GM12892 (cell line): Measurements from ENCODE around the gene RBBP5.

Experiments
- POLR2A ChIP-seq: IDR thresholded peaks from 2 replicates; pipeline ENCODE4 v1.6.1; 2011; ENCODE audit warnings: low read depth, low read length, control low read depth
- POLR2AphosphoS5 ChIP-seq: IDR thresholded peaks from 2 replicates; pipeline ENCODE4 v1.6.1; 2011; ENCODE audit warnings: low read depth, low read length, control low read depth
- TAF1 ChIP-seq: IDR thresholded peaks from 2 replicates; pipeline ENCODE4 v1.6.1; 2011; ENCODE audit warnings: low read depth, mild to moderate bottlenecking, control low read depth, low read length, borderline replicate concordance

DNA sequence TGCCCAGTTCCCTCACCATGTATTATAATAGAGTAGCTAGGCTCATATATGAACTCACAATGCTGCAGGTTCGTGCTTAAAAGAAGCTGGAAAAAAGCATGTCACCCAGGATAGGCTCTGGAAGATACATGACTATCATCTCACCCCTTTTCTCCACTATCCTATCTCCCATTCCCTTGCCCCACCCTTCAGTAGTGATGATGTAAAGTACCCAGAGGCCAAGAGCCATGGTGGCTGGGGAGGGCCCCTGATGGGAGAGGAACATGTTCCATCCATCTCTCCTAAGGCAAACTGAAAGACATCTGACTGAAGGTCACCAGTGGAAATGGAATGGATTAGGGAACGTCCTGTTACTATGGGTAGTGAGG, 20.3 kb upstream of the RBBP5 start:
- TF ChIP-seq POLR2A (no peak), POLR2AphosphoS5 (no peak), TAF1 (no peak)
